ENCODE results near the gene ZNF444. TPM values are rescaled to one million over a fixed set of nuclear protein-coding genes. Genes with fewer than 3 reads are reported as not detected.
A peak's percentile ranks its signal among the peaks of the same experiment; 100 is the strongest.
"Not testable (repeated sequence)": the region's sequence is repeated elsewhere in the genome, so short reads cannot be mapped to it uniquely, and the experiment has no call there.

ZNF444 gene
- total RNA-seq, 1 donor from 2014 or later = 33.8 TPM

GRCh38 chr19:56101746-56102535 is 39.1 kb upstream of the ZNF444 start:
- no peak for DNase-seq (ENCODE audit: low spot score)
- H3K36me3 Mint-ChIP-seq (ENCODE audit: low read depth) = peaks cover 6% of the 10 kb centered on the region
- H3K4me3 Mint-ChIP-seq = no peak overlapping the region
- no peak overlapping the region for H3K27ac Mint-ChIP-seq
- no peaks in the 10 kb centered on the region for H3K9me3 Mint-ChIP-seq
- no peaks in the 10 kb centered on the region for H3K27me3 Mint-ChIP-seq (ENCODE audit: insufficient read depth)
- intact Hi-C loops (cut with micrococcal nuclease) = no loop called here
- H3K4me1 Mint-ChIP-seq (ENCODE audit: low read depth) = peaks cover 4% of the 10 kb centered on the region

- intact Hi-C loops (cut with micrococcal nuclease) = no loop called here
- Mint-ChIP-seq H3K4me3 (no peak overlapping the region), H3K27me3 (ENCODE audit: insufficient read depth) (no peaks in the 10 kb centered on the region), H3K27ac (no peak overlapping the region), H3K9me3 (no peaks in the 10 kb centered on the region), H3K36me3 (ENCODE audit: low read depth) (peaks cover 5% of the 10 kb centered on the region), H3K4me1 (ENCODE audit: low read depth) (peaks cover 4% of the 10 kb centered on the region)
- DNase-seq (ENCODE audit: low spot score) = no peak
Observed at GRCh38 chr19:56103027-56103614, 38.0 kb upstream of the ZNF444 start.

- Mint-ChIP-seq H3K27ac (no peak overlapping the region), H3K4me3 (no peak overlapping the region), H3K36me3 (ENCODE audit: low read depth) (peaks cover 5% of the 10 kb centered on the region), H3K9me3 (no peaks in the 10 kb centered on the region), H3K27me3 (ENCODE audit: insufficient read depth) (no peaks in the 10 kb centered on the region), H3K4me1 (ENCODE audit: low read depth) (peaks cover 4% of the 10 kb centered on the region)
- intact Hi-C loops (cut with micrococcal nuclease) = no loop called here
- no peak for DNase-seq (ENCODE audit: low spot score)
Observed at GRCh38 chr19:56104423-56104822, 36.7 kb upstream of the ZNF444 start.

GRCh38 chr19:56105090-56105701 is 35.9 kb upstream of the ZNF444 start:
- intact Hi-C loops (cut with micrococcal nuclease) = loop anchor here (1.0 kb wide), 3 partner anchors 35 to 228 kb away; no protein-coding TSS in a partner anchor
- Mint-ChIP-seq H3K4me1 (ENCODE audit: low read depth) (peaks cover 6% of the 10 kb centered on the region), H3K27ac (no peak overlapping the region)

GRCh38 chr19:56105831-56106396 is 35.2 kb upstream of the ZNF444 start:
- not testable (repeated sequence) for H3K27me3 Mint-ChIP-seq (ENCODE audit: insufficient read depth); H3K27ac Mint-ChIP-seq; H3K9me3 Mint-ChIP-seq; H3K4me3 Mint-ChIP-seq; DNase-seq (ENCODE audit: low spot score); H3K36me3 Mint-ChIP-seq (ENCODE audit: low read depth)
- H3K4me1 Mint-ChIP-seq (ENCODE audit: low read depth) = peaks cover 10% of the 10 kb centered on the region
- intact Hi-C loops (cut with micrococcal nuclease) = loop anchor here (1.0 kb wide), 3 partner anchors 34 to 227 kb away; no protein-coding TSS in a partner anchor

More at GRCh38 chr19:56105090-56105701, 35.9 kb upstream of the ZNF444 start:
- Mint-ChIP-seq H3K27me3 (ENCODE audit: insufficient read depth) (no peaks in the 10 kb centered on the region), H3K9me3 (no peaks in the 10 kb centered on the region), H3K36me3 (ENCODE audit: low read depth) (peaks cover 5% of the 10 kb centered on the region), H3K4me3 (no peak overlapping the region)
- peak; percentile 28 for DNase-seq (ENCODE audit: low spot score)

- Mint-ChIP-seq H3K4me3 (no peak overlapping the region), H3K9me3 (no peaks in the 10 kb centered on the region)
- intact Hi-C loops (cut with micrococcal nuclease) = no loop called here
Observed at GRCh38 chr19:56106397-56106849, 34.7 kb upstream of the ZNF444 start.

GRCh38 chr19:56106993-56107392 is 34.1 kb upstream of the ZNF444 start:
- no peak for DNase-seq (ENCODE audit: low spot score)
- H3K4me3 Mint-ChIP-seq = no peak overlapping the region
- no peaks in the 10 kb centered on the region for H3K36me3 Mint-ChIP-seq (ENCODE audit: low read depth)
- H3K27me3 Mint-ChIP-seq (ENCODE audit: insufficient read depth) = no peaks in the 10 kb centered on the region
- intact Hi-C loops (cut with micrococcal nuclease) = no loop called here
- H3K27ac Mint-ChIP-seq = no peak overlapping the region
- H3K4me1 Mint-ChIP-seq (ENCODE audit: low read depth) = peaks cover 10% of the 10 kb centered on the region
- H3K9me3 Mint-ChIP-seq = no peaks in the 10 kb centered on the region

More at GRCh38 chr19:56106397-56106849, 34.7 kb upstream of the ZNF444 start:
- Mint-ChIP-seq H3K4me1 (ENCODE audit: low read depth) (peaks cover 10% of the 10 kb centered on the region), H3K27ac (no peak overlapping the region), H3K36me3 (ENCODE audit: low read depth) (peaks cover 2% of the 10 kb centered on the region), H3K27me3 (ENCODE audit: insufficient read depth) (no peaks in the 10 kb centered on the region)
- DNase-seq (ENCODE audit: low spot score) = no peak

GRCh38 chr19:56107626-56108351 is 33.3 kb upstream of the ZNF444 start:
- Mint-ChIP-seq H3K4me1 (ENCODE audit: low read depth) (peaks cover 18% of the 10 kb centered on the region), H3K9me3 (no peaks in the 10 kb centered on the region), H3K27me3 (ENCODE audit: insufficient read depth) (no peaks in the 10 kb centered on the region), H3K27ac (no peak overlapping the region), H3K4me3 (no peak overlapping the region), H3K36me3 (ENCODE audit: low read depth) (no peaks in the 10 kb centered on the region)
- intact Hi-C loops (cut with micrococcal nuclease) = no loop called here
- DNase-seq (ENCODE audit: low spot score) = no peak

GRCh38 chr19:56108447-56109195 is 32.5 kb upstream of the ZNF444 start:
- Mint-ChIP-seq H3K4me1 (ENCODE audit: low read depth) (peaks cover 25% of the 10 kb centered on the region), H3K27ac (no peak overlapping the region), H3K36me3 (ENCODE audit: low read depth) (peaks cover 2% of the 10 kb centered on the region), H3K27me3 (ENCODE audit: insufficient read depth) (no peaks in the 10 kb centered on the region), H3K4me3 (no peak overlapping the region), H3K9me3 (no peaks in the 10 kb centered on the region)
- intact Hi-C loops (cut with micrococcal nuclease) = no loop called here
- DNase-seq (ENCODE audit: low spot score) = no peak

GRCh38 chr19:56109226-56109625 is 31.9 kb upstream of the ZNF444 start:
- H3K4me1 Mint-ChIP-seq (ENCODE audit: low read depth) = peaks cover 25% of the 10 kb centered on the region

GRCh38 chr19:56110515-56111448 is 30.3 kb upstream of the ZNF444 start:
- H3K27ac Mint-ChIP-seq = no peak overlapping the region
- H3K27me3 Mint-ChIP-seq (ENCODE audit: insufficient read depth) = no peaks in the 10 kb centered on the region
- H3K9me3 Mint-ChIP-seq = no peaks in the 10 kb centered on the region
- intact Hi-C loops (cut with micrococcal nuclease) = no loop called here
- no peak for DNase-seq (ENCODE audit: low spot score)
- H3K4me3 Mint-ChIP-seq = no peak overlapping the region
- peaks cover 32% of the 10 kb centered on the region for H3K4me1 Mint-ChIP-seq (ENCODE audit: low read depth)
- H3K36me3 Mint-ChIP-seq (ENCODE audit: low read depth) = peaks cover 5% of the 10 kb centered on the region

More at GRCh38 chr19:56109226-56109625, 31.9 kb upstream of the ZNF444 start:
- no peak for DNase-seq (ENCODE audit: low spot score)
- H3K36me3 Mint-ChIP-seq (ENCODE audit: low read depth) = peaks cover 2% of the 10 kb centered on the region
- no peaks in the 10 kb centered on the region for H3K27me3 Mint-ChIP-seq (ENCODE audit: insufficient read depth)
- intact Hi-C loops (cut with micrococcal nuclease) = no loop called here
- H3K9me3 Mint-ChIP-seq = no peaks in the 10 kb centered on the region
- H3K27ac Mint-ChIP-seq = no peak overlapping the region
- H3K4me3 Mint-ChIP-seq = no peak overlapping the region

Data from activated T-helper 1 cell treated with anti-CD3 and anti-CD28 coated beads, Interleukin-12 subunit alpha, Interleukin-12 subunit beta, Interleukin-2, Interleukin-4 antibody, amounts not matched to agents 30 ng/mL and 10 ng/mL and 1 ng/mL, durations not matched to agents 14 hours and 24 hours and 36 hours (primary cell).